Smooth muscle cell (in vitro differentiated cells): Measurements from ENCODE around the gene CDH13. TPM values are rescaled to one million over a fixed set of nuclear protein-coding genes. Genes with fewer than 3 reads are reported as not detected.

Experiments used
- DNase-seq: peaks from one replicate; lab custom pipeline; 2025; ENCODE audit not compliant: unreplicated experiment; lab: John Stamatoyannopoulos, UW
- H2AFZ ChIP-seq: fragments of 200-600 bp; sonication (generic); 2 replicates; pipeline ENCODE4 v1.6.0; 2016; ENCODE audit warnings: antibody characterized with exemption, low read depth, mild to moderate bottlenecking
- H3F3A ChIP-seq: fragments of 200-600 bp; sonication (generic); 2 replicates; pipeline ENCODE4 v1.6.0; 2017; ENCODE audit warnings: antibody characterized with exemption, low read depth
- H3K27ac ChIP-seq: fragments of 200-600 bp; sonication (generic); 2 replicates; pipeline ENCODE4 v1.5.1; 2016; ENCODE audit warnings: low read depth, mild to moderate bottlenecking
- H3K27me3 ChIP-seq: fragments of 200-600 bp; sonication (generic); 2 replicates; pipeline ENCODE4 v1.6.1; 2016; ENCODE audit warnings: low read depth, mild to moderate bottlenecking
- H3K36me3 ChIP-seq: fragments of 200-600 bp; sonication (generic); 2 replicates; pipeline ENCODE4 v1.5.1; 2016; ENCODE audit warnings: low read depth
- H3K4me1 ChIP-seq: fragments of 200-600 bp; sonication (generic); 2 replicates; pipeline ENCODE4 v1.5.1; 2016; ENCODE audit warnings: low read depth
- H3K4me2 ChIP-seq: fragments of 200-600 bp; sonication (generic); 2 replicates; pipeline ENCODE4 v1.6.0; 2016; ENCODE audit warnings: mild to moderate bottlenecking
- H3K4me3 ChIP-seq: fragments of 200-600 bp; sonication (generic); 2 replicates; pipeline ENCODE4 v1.5.1; 2016; ENCODE audit warnings: mild to moderate bottlenecking
- H3K79me2 ChIP-seq: fragments of 200-600 bp; sonication (generic); 2 replicates; pipeline ENCODE4 v1.6.0; 2016; ENCODE audit warnings: low read depth, mild to moderate bottlenecking
- H3K9ac ChIP-seq: fragments of 200-600 bp; sonication (generic); 2 replicates; pipeline ENCODE4 v1.6.0; 2016; ENCODE audit warnings: low read depth
- H3K9me3 ChIP-seq: fragments of 200-600 bp; sonication (generic); replicated peaks from 2 replicates; pipeline ENCODE4 v1.5.1; 2016; ENCODE audit warnings: low read depth
- H4K20me1 ChIP-seq: fragments of 200-600 bp; sonication (generic); 2 replicates; pipeline ENCODE4 v1.6.0; 2016; ENCODE audit warnings: low read depth
- CTCF ChIP-seq: fragments of 200-600 bp; sonication (generic); IDR thresholded peaks from 2 replicates; pipeline ENCODE4 v1.5.1; 2017; ENCODE audit warnings: borderline replicate concordance, mild to moderate bottlenecking, antibody characterized with exemption; ENCODE audit not compliant: insufficient read depth, poor library complexity, severe bottlenecking
- WGBS: methylation state at CpG from one replicate; pipeline ENCODE4 v1.1.7; 2016; ENCODE audit warnings: low lambda C conversion rate; 5-methylcytosine and 5-hydroxymethylcytosine counted together
- polyA plus RNA-seq: library from polyadenylated mRNA; unstranded; fragments of >200 nt; fragmentation: Nextera tagmentation; extraction: Ambion mirVana; gene quantifications from 2 replicates; pipeline ENCODE4 v1.2.1, GENCODE V29; 2016
- total RNA-seq: library from RNA; depleted of rRNA; stranded (reverse); fragments of >200 nt; gene quantifications from 2 replicates; pipeline ENCODE4 v1.2.3, GENCODE V29; 2014

Gene CDH13
- total and polyA plus RNA-seq, 2 experiments from 2014 or later: 12.1 to 32.2 TPM

GRCh38 chr16:83269541-83269940 lies 642.8 kb downstream of the CDH13 start:
- no peaks in the 10 kb centered on the region for H3K9me3 ChIP-seq
- H4K20me1 ChIP-seq: no peaks in the 10 kb centered on the region
- no peak overlapping the region for H2AFZ ChIP-seq
- no peaks in the 10 kb centered on the region for H3K4me1 ChIP-seq
- H3K36me3 ChIP-seq: no peaks in the 10 kb centered on the region
- H3F3A ChIP-seq: no peaks in the 10 kb centered on the region
- WGBS: 45% methylated on average over 2 of the region's 2 CpGs
- H3K4me3 ChIP-seq: no peak overlapping the region
- H3K79me2 ChIP-seq: no peaks in the 10 kb centered on the region
- H3K27me3 ChIP-seq: no peaks in the 10 kb centered on the region
- no peak for DNase-seq
- H3K4me2 ChIP-seq: no peak overlapping the region
- H3K27ac ChIP-seq: no peak overlapping the region
- TF ChIP-seq CTCF: no peak
- H3K9ac ChIP-seq: no peak overlapping the region

GRCh38 chr16:83270061-83270460 lies 643.3 kb downstream of the CDH13 start:
- Histone ChIP-seq H3K27me3 (no peaks in the 10 kb centered on the region), H3K9ac (no peak overlapping the region), H3K79me2 (no peaks in the 10 kb centered on the region), H4K20me1 (no peaks in the 10 kb centered on the region), H3K4me2 (no peak overlapping the region), H3F3A (no peaks in the 10 kb centered on the region), H3K36me3 (no peaks in the 10 kb centered on the region), H3K4me3 (no peak overlapping the region), H3K4me1 (no peaks in the 10 kb centered on the region), H3K9me3 (no peaks in the 10 kb centered on the region), H3K27ac (no peak overlapping the region), H2AFZ (no peak overlapping the region)
- WGBS: 87% methylated on average over 4 of the region's 4 CpGs
- DNase-seq: no peak
- no peak for TF ChIP-seq CTCF

- WGBS: 70% methylated on average over 3 of the region's 3 CpGs
Measured at GRCh38 chr16:83270640-83271039, 643.9 kb downstream of the CDH13 start.

More at GRCh38 chr16:83270640-83271039, 643.9 kb downstream of the CDH13 start:
- Histone ChIP-seq H2AFZ (no peak overlapping the region), H3K9ac (no peak overlapping the region), H3K36me3 (no peaks in the 10 kb centered on the region), H3K4me2 (no peak overlapping the region), H4K20me1 (no peaks in the 10 kb centered on the region), H3K27me3 (no peaks in the 10 kb centered on the region), H3K27ac (no peak overlapping the region), H3K9me3 (no peaks in the 10 kb centered on the region), H3K4me1 (no peaks in the 10 kb centered on the region), H3K79me2 (no peaks in the 10 kb centered on the region), H3K4me3 (no peak overlapping the region), H3F3A (no peaks in the 10 kb centered on the region)
- no peak for DNase-seq
- TF ChIP-seq CTCF: no peak
